Neural crest cell (in vitro differentiated cells): ENCODE data around the gene GPBAR1. TPM values are rescaled to one million over a fixed set of nuclear protein-coding genes. Genes with fewer than 3 reads are reported as not detected.

Source experiments
- DNase-seq: peaks from one replicate; pipeline ENCODE4 v3.0.0; 2021; ENCODE audit warnings: low read depth, mixed read lengths, low spot score
- H3K27ac Mint-ChIP-seq: one replicate; pipeline ENCODE4 v1.8.0; 2021; ENCODE audit warnings: mild to moderate bottlenecking, mixed read lengths; ENCODE audit not compliant: unreplicated experiment
- H3K27me3 Mint-ChIP-seq: 2 replicates; pipeline ENCODE4 v1.8.0; 2021; ENCODE audit warnings: low read depth, mild to moderate bottlenecking, mixed read lengths
- H3K36me3 Mint-ChIP-seq: 2 replicates; pipeline ENCODE4 v1.8.0; 2021; ENCODE audit warnings: low read depth, mild to moderate bottlenecking, mixed read lengths
- H3K4me1 Mint-ChIP-seq: 2 replicates; pipeline ENCODE4 v1.8.0; 2021; ENCODE audit warnings: mixed read lengths
- H3K4me3 Mint-ChIP-seq: one replicate; pipeline ENCODE4 v1.8.0; 2021; ENCODE audit warnings: mild to moderate bottlenecking, mixed read lengths
- H3K9me3 Mint-ChIP-seq: 2 replicates; pipeline ENCODE4 v1.8.0; 2021; ENCODE audit warnings: mixed read lengths
- total RNA-seq: library from RNA; stranded (reverse); gene quantifications from 2 replicates; pipeline ENCODE4 v1.2.1, GENCODE V29; 2021
- TF ChIP-seq, protein P1 (sequence below): fragments of 200-600 bp; sonication (generic); conservative IDR thresholded peaks from 2 replicates; pipeline ENCODE4 v1.5.0; 2021; ENCODE audit warnings: antibody characterized with exemption, mild to moderate bottlenecking

Gene GPBAR1
- total RNA-seq, 1 donor from 2014 or later = 0.14 TPM

DNA sequence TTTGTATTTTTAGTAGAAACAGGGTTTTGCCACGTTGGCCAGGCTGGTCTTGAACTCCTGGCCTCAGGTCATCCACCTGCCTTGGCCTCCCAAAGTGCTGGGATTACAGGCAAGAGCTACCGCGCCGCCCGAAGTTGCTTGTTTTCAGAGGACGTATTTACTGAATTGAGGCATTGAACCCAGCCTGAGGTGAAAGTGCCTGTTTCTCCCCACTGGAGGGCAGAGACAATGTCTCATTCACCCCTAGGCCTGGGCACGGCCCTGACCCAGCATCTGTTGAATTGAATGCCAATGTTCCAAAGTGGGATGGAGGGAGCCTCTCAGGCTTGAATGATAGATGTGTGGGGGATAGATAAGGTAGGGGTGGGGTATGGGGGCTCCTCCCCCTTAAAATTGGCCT, 36.0 kb downstream of the GPBAR1 start:
- no peak overlapping the region for H3K27ac Mint-ChIP-seq

GRCh38 chr2:218298314-218298875, 37.6 kb downstream of the GPBAR1 start:
- Mint-ChIP-seq H3K4me1 (peaks cover 8% of the 10 kb centered on the region), H3K36me3 (no peaks in the 10 kb centered on the region), H3K9me3 (no peaks in the 10 kb centered on the region), H3K4me3 (peak overlapping the region; percentile 6), H3K27ac (peak overlapping the region; percentile 27), H3K27me3 (no peaks in the 10 kb centered on the region)
- TF ChIP-seq, protein P1, sequence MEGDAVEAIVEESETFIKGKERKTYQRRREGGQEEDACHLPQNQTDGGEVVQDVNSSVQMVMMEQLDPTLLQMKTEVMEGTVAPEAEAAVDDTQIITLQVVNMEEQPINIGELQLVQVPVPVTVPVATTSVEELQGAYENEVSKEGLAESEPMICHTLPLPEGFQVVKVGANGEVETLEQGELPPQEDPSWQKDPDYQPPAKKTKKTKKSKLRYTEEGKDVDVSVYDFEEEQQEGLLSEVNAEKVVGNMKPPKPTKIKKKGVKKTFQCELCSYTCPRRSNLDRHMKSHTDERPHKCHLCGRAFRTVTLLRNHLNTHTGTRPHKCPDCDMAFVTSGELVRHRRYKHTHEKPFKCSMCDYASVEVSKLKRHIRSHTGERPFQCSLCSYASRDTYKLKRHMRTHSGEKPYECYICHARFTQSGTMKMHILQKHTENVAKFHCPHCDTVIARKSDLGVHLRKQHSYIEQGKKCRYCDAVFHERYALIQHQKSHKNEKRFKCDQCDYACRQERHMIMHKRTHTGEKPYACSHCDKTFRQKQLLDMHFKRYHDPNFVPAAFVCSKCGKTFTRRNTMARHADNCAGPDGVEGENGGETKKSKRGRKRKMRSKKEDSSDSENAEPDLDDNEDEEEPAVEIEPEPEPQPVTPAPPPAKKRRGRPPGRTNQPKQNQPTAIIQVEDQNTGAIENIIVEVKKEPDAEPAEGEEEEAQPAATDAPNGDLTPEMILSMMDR = no peak
- no peak for DNase-seq

More for the DNA sequence above, 36.0 kb downstream of the GPBAR1 start:
- Mint-ChIP-seq H3K4me1 (peaks cover 13% of the 10 kb centered on the region), H3K9me3 (no peaks in the 10 kb centered on the region), H3K27me3 (no peaks in the 10 kb centered on the region), H3K36me3 (no peaks in the 10 kb centered on the region), H3K4me3 (no peak overlapping the region)
- DNase-seq = no peak
- TF ChIP-seq, protein P1 = no peak

- Mint-ChIP-seq H3K4me3 (no peak overlapping the region), H3K9me3 (no peaks in the 10 kb centered on the region), H3K36me3 (no peaks in the 10 kb centered on the region), H3K4me1 (peaks cover 8% of the 10 kb centered on the region), H3K27me3 (no peaks in the 10 kb centered on the region), H3K27ac (no peak overlapping the region)
- TF ChIP-seq, protein P1 = no peak
- no peak for DNase-seq
Observed at GRCh38 chr2:218300141-218300540, 39.3 kb downstream of the GPBAR1 start.

GRCh38 chr2:218301176-218301819, 40.5 kb downstream of the GPBAR1 start:
- peak; percentile 87 for DNase-seq
- no peaks in the 10 kb centered on the region for H3K9me3 Mint-ChIP-seq
- no peak overlapping the region for H3K27ac Mint-ChIP-seq
- no peak overlapping the region for H3K4me3 Mint-ChIP-seq
- H3K36me3 Mint-ChIP-seq = no peaks in the 10 kb centered on the region
- peaks cover 8% of the 10 kb centered on the region for H3K4me1 Mint-ChIP-seq
- TF ChIP-seq, protein P1 = peak; percentile 97
- H3K27me3 Mint-ChIP-seq = no peaks in the 10 kb centered on the region

- Mint-ChIP-seq H3K36me3 (no peaks in the 10 kb centered on the region), H3K27ac (no peak overlapping the region), H3K27me3 (no peaks in the 10 kb centered on the region), H3K4me1 (peaks cover 5% of the 10 kb centered on the region), H3K4me3 (no peak overlapping the region), H3K9me3 (no peaks in the 10 kb centered on the region)
- TF ChIP-seq, protein P1 = no peak
- no peak for DNase-seq
Observed at GRCh38 chr2:218305383-218305782, 44.6 kb downstream of the GPBAR1 start.
